Measurements from ENCODE around the gene C1orf167. TPM values are rescaled to one million over a fixed set of nuclear protein-coding genes. Genes with fewer than 3 reads are reported as not detected.

Gene C1orf167
- total RNA-seq, 1 experiment from 2014 or later: 0.39 TPM

DNA sequence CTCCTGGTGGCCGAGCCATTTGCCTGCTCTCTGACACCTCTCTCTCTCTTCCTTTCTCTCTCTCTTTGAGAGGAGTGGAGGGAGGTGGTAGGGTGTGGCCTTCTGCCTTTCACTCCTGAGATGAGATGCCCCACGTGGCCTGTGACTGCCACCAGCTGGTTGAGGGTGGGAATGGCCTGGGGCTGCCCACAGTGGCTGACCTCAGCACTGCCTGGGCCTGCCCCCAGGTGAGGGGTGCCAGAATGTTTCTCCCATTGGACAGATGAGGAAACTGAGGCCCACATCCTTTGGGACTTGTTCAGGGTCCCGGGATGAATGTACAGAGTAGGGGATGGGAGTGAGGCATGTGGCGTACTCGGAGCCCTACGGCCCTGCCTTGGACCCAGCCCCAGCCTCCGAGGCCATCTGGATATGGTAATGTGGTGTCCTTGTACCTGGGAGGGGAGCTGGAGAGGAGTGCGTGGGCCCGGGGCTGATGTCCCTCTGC, 12.7 kb upstream of the C1orf167 start:
- H3K79me2 ChIP-seq (ENCODE audit: insufficient read depth, low read length): no peaks in the 10 kb centered on the region
- H2BK5ac ChIP-seq (ENCODE audit: insufficient read length, low read length): no peak overlapping the region
- no peak overlapping the region for H3K23ac ChIP-seq (ENCODE audit: insufficient read length, low read depth, low read length)
- H3K4me2 ChIP-seq (ENCODE audit: insufficient read depth, insufficient read length, low read length): no peak overlapping the region
- no peak overlapping the region for H3K27ac ChIP-seq (ENCODE audit: insufficient read length, low read depth, low read length)
- Mint-ChIP-seq H3K27ac (peak overlapping the region in 1 of 3 experiments; percentile 12; a peak in 1 of 7 replicates), H3K9me3 (no peaks in the 10 kb centered on the region), H3K36me3 (ENCODE audit: insufficient read depth in 1 of 3, low read depth in 3 of 3) (peaks cover 9 to 43% (median 39%) of the 10 kb centered on the region in 3 experiments; a peak in 6 of 7 replicates), H3K4me3 (no peak overlapping the region), H3K4me1 (peaks cover 19 to 31% of the 10 kb centered on the region in 2 experiments), H3K27me3 (ENCODE audit: low read depth) (no peaks in the 10 kb centered on the region; the same call in 1 of the 2 replicates)
- H3K9ac ChIP-seq (ENCODE audit: extremely low read depth, insufficient read length, low read length): no peak overlapping the region
- H2BK20ac ChIP-seq (ENCODE audit: low read depth, low read length, poor library complexity, severe bottlenecking): no peak overlapping the region
- no peak overlapping the region for H2AK5ac ChIP-seq (ENCODE audit: insufficient read length, low read length)
- H2AFZ ChIP-seq (ENCODE audit: low read length): no peak overlapping the region
- no peak overlapping the region for H2BK15ac ChIP-seq (ENCODE audit: low read depth, low read length)
- H4K91ac ChIP-seq (ENCODE audit: insufficient read length, low read depth, low read length): no peak overlapping the region
- H3K27me3 ChIP-seq (ENCODE audit: insufficient read depth, low read length): no peaks in the 10 kb centered on the region
- no peak overlapping the region for H4K8ac ChIP-seq (replicated peaks; ENCODE audit: insufficient read length, low read depth, low read length)
- H3K14ac ChIP-seq (ENCODE audit: insufficient read depth, low read length): no peak overlapping the region
- no peak overlapping the region for H3K56ac ChIP-seq (ENCODE audit: insufficient read length, low read depth, low read length)
- no peaks in the 10 kb centered on the region for H4K20me1 ChIP-seq (ENCODE audit: control insufficient read depth, insufficient read depth, insufficient read length)
- H3K79me1 ChIP-seq (ENCODE audit: insufficient read depth, low read depth, low read length, poor library complexity, severe bottlenecking): no peaks in the 10 kb centered on the region
- no peak overlapping the region for H4K5ac ChIP-seq (ENCODE audit: insufficient read length, low read depth, low read length)
- H3T11ph ChIP-seq (ENCODE audit: low read length): no peak overlapping the region
- no peak overlapping the region for H3K18ac ChIP-seq (ENCODE audit: insufficient read length, low read depth, low read length)
- H3K9me3 ChIP-seq (ENCODE audit: control insufficient read depth, low read depth, low read length): no peaks in the 10 kb centered on the region
- H3K4ac ChIP-seq (ENCODE audit: low read depth, low read length): no peak overlapping the region
- no CpG with 5 or more reads among the region's 9 CpGs for WGBS (ENCODE audit: extremely low coverage, insufficient read length, low lambda C conversion rate)
- H3K23me2 ChIP-seq (ENCODE audit: insufficient read length, low read depth, low read length, poor library complexity, severe bottlenecking): no peaks in the 10 kb centered on the region
- H2BK12ac ChIP-seq (ENCODE audit: insufficient read length, low read depth, low read length): no peak overlapping the region
- no peaks in the 10 kb centered on the region; the same call in 1 of the 2 replicates for H3K4me1 ChIP-seq (ENCODE audit: insufficient read depth, low read length)
- H2BK120ac ChIP-seq (ENCODE audit: low read depth, low read length, poor library complexity, severe bottlenecking): no peak overlapping the region
- TF ChIP-seq, protein P1, sequence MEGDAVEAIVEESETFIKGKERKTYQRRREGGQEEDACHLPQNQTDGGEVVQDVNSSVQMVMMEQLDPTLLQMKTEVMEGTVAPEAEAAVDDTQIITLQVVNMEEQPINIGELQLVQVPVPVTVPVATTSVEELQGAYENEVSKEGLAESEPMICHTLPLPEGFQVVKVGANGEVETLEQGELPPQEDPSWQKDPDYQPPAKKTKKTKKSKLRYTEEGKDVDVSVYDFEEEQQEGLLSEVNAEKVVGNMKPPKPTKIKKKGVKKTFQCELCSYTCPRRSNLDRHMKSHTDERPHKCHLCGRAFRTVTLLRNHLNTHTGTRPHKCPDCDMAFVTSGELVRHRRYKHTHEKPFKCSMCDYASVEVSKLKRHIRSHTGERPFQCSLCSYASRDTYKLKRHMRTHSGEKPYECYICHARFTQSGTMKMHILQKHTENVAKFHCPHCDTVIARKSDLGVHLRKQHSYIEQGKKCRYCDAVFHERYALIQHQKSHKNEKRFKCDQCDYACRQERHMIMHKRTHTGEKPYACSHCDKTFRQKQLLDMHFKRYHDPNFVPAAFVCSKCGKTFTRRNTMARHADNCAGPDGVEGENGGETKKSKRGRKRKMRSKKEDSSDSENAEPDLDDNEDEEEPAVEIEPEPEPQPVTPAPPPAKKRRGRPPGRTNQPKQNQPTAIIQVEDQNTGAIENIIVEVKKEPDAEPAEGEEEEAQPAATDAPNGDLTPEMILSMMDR (conservative IDR thresholded peaks at IDR 0.05): peak; percentile 72
- peak; percentile 70 for DNase-seq
